Activated CD4-positive, alpha-beta T cell treated with anti-CD3 and anti-CD28 coated beads, Interleukin-2, amount 50 U/mL, for 1 hour (primary cell): ENCODE results near the gene XAGE1B.
"Not testable (repeated sequence)": the region's sequence is repeated elsewhere in the genome, so short reads cannot be mapped to it uniquely, and the experiment has no call there.

Experiments used
- DNase-seq: peaks from one replicate; pipeline ENCODE4 v3.0.0-alpha.2; 2020

The XAGE1B gene

GRCh38 chrX:52516987-52517325 is at the start of gene XAGE1B:
TSS of gene XAGE1B (minus strand) at chrX:52517063. CDS start at chrX:52515527, 1,536 bp downstream.
- DNase-seq, result not testable (repeated sequence)

GRCh38 chrX:52563105-52563504 is 46.2 kb upstream of the XAGE1B start:
- no peak for DNase-seq

GRCh38 chrX:52558140-52558539 is 41.3 kb upstream of the XAGE1B start:
- no peak for DNase-seq

- no peak for DNase-seq
Measured at GRCh38 chrX:52556741-52557140, 39.9 kb upstream of the XAGE1B start.

GRCh38 chrX:52553995-52554642 is 37.3 kb upstream of the XAGE1B start:
- no peak for DNase-seq

GRCh38 chrX:52548769-52549168 is 31.9 kb upstream of the XAGE1B start:
- DNase-seq, result not testable (repeated sequence)

GRCh38 chrX:52544147-52544840 is 27.4 kb upstream of the XAGE1B start:
- no peak for DNase-seq

- DNase-seq, result no peak
Measured at GRCh38 chrX:52542311-52542710, 25.4 kb upstream of the XAGE1B start.

- not testable (repeated sequence) for DNase-seq
Measured at GRCh38 chrX:52541051-52541450, 24.2 kb upstream of the XAGE1B start.

- not testable (repeated sequence) for DNase-seq
Measured at GRCh38 chrX:52516110-52516986, 515 bp downstream of the XAGE1B start.

- DNase-seq, result not testable (repeated sequence)
Measured at GRCh38 chrX:52511126-52511525, 5.7 kb downstream of the XAGE1B start.

GRCh38 chrX:52509916-52510315 is 6.9 kb downstream of the XAGE1B start:
- no peak for DNase-seq

GRCh38 chrX:52507331-52507730 is 9.5 kb downstream of the XAGE1B start:
- DNase-seq, result no peak

GRCh38 chrX:52504551-52504950 is 12.3 kb downstream of the XAGE1B start:
- no peak for DNase-seq

GRCh38 chrX:52501362-52501761 is 15.5 kb downstream of the XAGE1B start:
- DNase-seq, result not testable (repeated sequence)

GRCh38 chrX:52496419-52496772 is 20.5 kb downstream of the XAGE1B start:
- DNase-seq, result not testable (repeated sequence)

GRCh38 chrX:52495545-52496418 is 21.1 kb downstream of the XAGE1B start, which contains the start of gene XAGE1A:
TSS of gene XAGE1A (plus strand) at chrX:52495808. CDS start at chrX:52497362, 1,554 bp downstream.
- not testable (repeated sequence) for DNase-seq

- not testable (repeated sequence) for DNase-seq
Measured at GRCh38 chrX:52471301-52471700, 45.6 kb downstream of the XAGE1B start.
